HCT116 (cell line): ENCODE results near the gene SH3BP1. TPM values are rescaled to one million over a fixed set of nuclear protein-coding genes. Genes with fewer than 3 reads are reported as not detected.

Experiments used
- ATAC-seq: fragments of 200-7000 bp; cut with Tn5 transposase; 2 replicates; pipeline ENCODE4 v1.9.1; 2020; ENCODE audit warnings: mild to moderate bottlenecking, moderate library complexity
- BruUV-seq: library from RNA; stranded (reverse); fragments of 400-500 nt; replicated peaks from 2 replicates; lab custom pipeline; 2021; lab: Mats Ljungman, UMichigan
- CTCF ChIA-PET: fragments of 300-600 bp; sonication (Branson Sonifier 250); formaldehyde crosslinking; loops from one replicate; lab custom pipeline; 2021; ENCODE audit warnings: antibody characterized with exemption; lab: Charles Lee
- POLR2A ChIA-PET: fragments of 300-600, 350-600 bp; sonication (Branson Sonifier 250); formaldehyde crosslinking; loops from one replicate; lab custom pipeline; 2021; ENCODE audit warnings: antibody characterized with exemption; lab: Charles Lee
- RAD21 ChIA-PET, 2 experiments: fragments of 300-600 bp; sonication (Branson Sonifier 250); formaldehyde crosslinking; loops; one replicate each; lab custom pipeline; 2023; ENCODE audit warnings: low total read pairs in 2 of 2; ENCODE audit not compliant: uncharacterized antibody in 2 of 2, unreplicated experiment in 2 of 2, low non-redundant PET in 1 of 2; lab: Charles Lee
- DNase-seq: peaks from one replicate; pipeline ENCODE4 v3.0.0-alpha.2; 2010; ENCODE audit warnings: low read depth, low spot score
- H2AFZ ChIP-seq: fragments of 200-600 bp; shearing (Covaris generic), sonication (generic); 2 replicates; pipeline ENCODE4 v1.6.1; 2017; ENCODE audit warnings: low read depth, mixed run types, mixed read lengths, antibody characterized with exemption, low read length; ENCODE audit not compliant: poor library complexity, severe bottlenecking
- H3K27ac ChIP-seq: 2 replicates; pipeline ENCODE4 v1.5.1; 2012; ENCODE audit warnings: low read depth, low read length
- H3K27me3 ChIP-seq: fragments of 200-600 bp; sonication (generic); 2 replicates; pipeline ENCODE4 v1.6.1; 2016; ENCODE audit warnings: mixed run types, low read length, mixed read lengths; ENCODE audit not compliant: insufficient read depth
- H3K36me3 ChIP-seq, 2 experiments: fragments of 200-500 bp in 1 of 2; fragments of 200-600 bp in 1 of 2; sonication (Bioruptor generic) in 1 of 2; sonication (generic) in 1 of 2; 2 replicates each; pipeline versions ENCODE4 v1.5.1 to v1.6.1; 2014 to 2016; ENCODE audit warnings: low read length in 2 of 2, inconsistent platforms in 1 of 2, mixed read lengths in 1 of 2, mixed run types in 1 of 2; ENCODE audit not compliant: insufficient read depth in 2 of 2, control insufficient read depth in 1 of 2
- H3K4me1 ChIP-seq, 2 experiments: fragments of 200-600 bp in 1 of 2; sonication (generic) in 1 of 2; 2 replicates each; pipeline versions ENCODE4 v1.5.1 to v1.6.1; 2012 to 2017; ENCODE audit warnings: low read length in 2 of 2, inconsistent platforms in 1 of 2, mild to moderate bottlenecking in 1 of 2, mixed read lengths in 1 of 2, mixed run types in 1 of 2, moderate library complexity in 1 of 2; ENCODE audit not compliant: insufficient read depth in 2 of 2, control insufficient read depth in 1 of 2
- H3K4me2 ChIP-seq: fragments of 200-600 bp; sonication (generic); 2 replicates; pipeline ENCODE4 v1.6.1; 2017; ENCODE audit warnings: mixed run types, low read length, mixed read lengths
- H3K4me3 ChIP-seq, 2 experiments: fragments of 200-600 bp in 1 of 2; sonication (generic) in 1 of 2; replicated peaks in 1 of 2; 2 replicates each; pipeline ENCODE4 v1.5.1; 2011 to 2016; ENCODE audit warnings: low read length in 2 of 2, control low read depth in 1 of 2, low read depth in 1 of 2, mild to moderate bottlenecking in 1 of 2, mixed read lengths in 1 of 2, mixed run types in 1 of 2
- H3K79me2 ChIP-seq: fragments of 200-600 bp; sonication (generic); 2 replicates; pipeline ENCODE4 v1.6.1; 2017; ENCODE audit warnings: mild to moderate bottlenecking, mixed run types, low read length, moderate library complexity, mixed read lengths; ENCODE audit not compliant: insufficient read depth
- H3K9ac ChIP-seq: fragments of 200-600 bp; sonication (generic); 2 replicates; pipeline ENCODE4 v1.6.1; 2016; ENCODE audit warnings: low read length, mixed read lengths
- H3K9me2 ChIP-seq: fragments of 200-600 bp; sonication (generic), shearing (Covaris generic); 2 replicates; pipeline ENCODE4 v1.6.1; 2017; ENCODE audit warnings: mixed run types, mild to moderate bottlenecking, moderate library complexity; ENCODE audit not compliant: insufficient read depth
- H3K9me3 ChIP-seq, 2 experiments: fragments of 200-500 bp in 1 of 2; fragments of 200-600 bp in 1 of 2; sonication (Bioruptor generic) in 1 of 2; sonication (generic) in 1 of 2; 2 replicates each; pipeline ENCODE4 v1.6.1; 2014 to 2017; ENCODE audit warnings: low read length in 2 of 2, mixed read lengths in 2 of 2, inconsistent platforms in 1 of 2, low read depth in 1 of 2, mild to moderate bottlenecking in 1 of 2, mixed run types in 1 of 2, moderate library complexity in 1 of 2; ENCODE audit not compliant: control insufficient read depth in 1 of 2, insufficient read depth in 1 of 2
- H4K20me1 ChIP-seq: fragments of 200-600 bp; sonication (generic), shearing (Covaris generic); 2 replicates; pipeline ENCODE4 v1.6.1; 2017; ENCODE audit warnings: mixed run types, mild to moderate bottlenecking, moderate library complexity; ENCODE audit not compliant: insufficient read depth
- CEBPB ChIP-seq: IDR thresholded peaks from 2 replicates; pipeline ENCODE4 v1.6.1; 2012; ENCODE audit warnings: low read depth
- EGR1 ChIP-seq: IDR thresholded peaks from 2 replicates; pipeline ENCODE4 v1.6.1; 2012; ENCODE audit warnings: low read depth
- FOSL1 ChIP-seq: IDR thresholded peaks from 2 replicates; pipeline ENCODE4 v1.6.1; 2012; ENCODE audit warnings: low read depth
- POLR2AphosphoS5 ChIP-seq: IDR thresholded peaks from 2 replicates; pipeline ENCODE4 v1.6.1; 2011; ENCODE audit warnings: mild to moderate bottlenecking, low read depth, low read length, moderate library complexity
- SP1 ChIP-seq: IDR thresholded peaks from 2 replicates; pipeline ENCODE4 v1.6.1; 2012; ENCODE audit warnings: low read depth
- TCF7L2 ChIP-seq: IDR thresholded peaks from 2 replicates; pipeline ENCODE4 v1.7.0; 2011; ENCODE audit warnings: borderline replicate concordance, inconsistent platforms; ENCODE audit not compliant: insufficient read depth, insufficient read length; ENCODE audit errors: extremely low read depth
- intact Hi-C: fragments of 100-400 bp; cut with micrococcal nuclease; formaldehyde crosslinking; loops from 2 replicates; pipeline ENCODE4 v1.10.0; 2022
- total RNA-seq: library from RNA; stranded (reverse); gene quantifications from one replicate; pipeline ENCODE4 v1.2.1, GENCODE V29; 2021; ENCODE audit not compliant: unreplicated experiment

SH3BP1 gene
- total RNA-seq, 1 experiment from 2014 or later: 48.4 TPM

- Histone ChIP-seq H3K9me3 (no peaks in the 10 kb centered on the region), H3K4me1 (peaks cover 20 to 45% of the 10 kb centered on the region in 2 experiments), H3K9me2 (no peaks in the 10 kb centered on the region), H3K4me3 (no peak overlapping the region), H3K27ac (no peak overlapping the region), H4K20me1 (no peaks in the 10 kb centered on the region), H3K36me3 (peaks cover 8 to 25% of the 10 kb centered on the region in 2 experiments; a peak in 1 of 4 replicates), H3K79me2 (peaks cover 51% of the 10 kb centered on the region), H2AFZ (no peak overlapping the region), H3K27me3 (no peaks in the 10 kb centered on the region), H3K4me2 (no peak overlapping the region), H3K9ac (no peak overlapping the region)
- ChIA-PET POLR2A (interaction anchor here (0.9 to 4.5 kb wide), 4 partner anchors 11 to 55 kb away, joined by 3 to 23 read pairs (median 4); partner anchors contain the start of genes GGA1 and LGALS1), RAD21 (no interaction called here), CTCF (interaction anchor here (0.9 kb wide), 1 partner anchor 13 kb away, joined by 4 read pairs; no protein-coding TSS in a partner anchor)
- TF ChIP-seq TCF7L2: no peak
- no peak for TF ChIP-seq SP1
- no peak for TF ChIP-seq FOSL1
- no peak for TF ChIP-seq POLR2AphosphoS5
- intact Hi-C loops: no loop called here
- DNase-seq (no peak), ATAC-seq (no peak)
- no TSS peak for BruUV-seq
Observed at GRCh38 chr22:37664249-37665101, 25.0 kb downstream of the SH3BP1 start.

GRCh38 chr22:37665487-37665886, 26.0 kb downstream of the SH3BP1 start:
- Histone ChIP-seq H3K9ac (no peak overlapping the region), H4K20me1 (no peaks in the 10 kb centered on the region), H3K27ac (no peak overlapping the region; the same call in 1 of the 2 replicates), H3K79me2 (peaks cover 41% of the 10 kb centered on the region), H2AFZ (no peak overlapping the region), H3K36me3 (peaks cover 8 to 20% of the 10 kb centered on the region in 2 experiments; a peak in 1 of 4 replicates), H3K9me2 (no peaks in the 10 kb centered on the region), H3K4me3 (no peak overlapping the region), H3K4me1 (peaks cover 14 to 35% of the 10 kb centered on the region in 2 experiments), H3K27me3 (no peaks in the 10 kb centered on the region), H3K4me2 (no peak overlapping the region), H3K9me3 (no peaks in the 10 kb centered on the region)
- POLR2A ChIA-PET: no interaction called here
- CTCF ChIA-PET: no interaction called here
- no peak for TF ChIP-seq CEBPB
- TF ChIP-seq FOSL1: no peak
- no peak for TF ChIP-seq EGR1
- ATAC-seq (no peak), DNase-seq (no peak)
- intact Hi-C loops: no loop called here
- RAD21 ChIA-PET: no interaction called here
- BruUV-seq: no TSS peak
